ENCODE results near the gene XRCC1.

The XRCC1 gene

GRCh38 chr19:43541920-43542650 is 33.2 kb downstream of the XRCC1 start:
- no peak for TF ChIP-seq CTCF (IDR thresholded peaks at IDR 0.05; ENCODE audit: insufficient read depth, missing control alignments)
- DNase-seq (ENCODE audit: insufficient read length, low spot score): no peak
- FAIRE-seq: no peak

- no peak for FAIRE-seq
- TF ChIP-seq CTCF (IDR thresholded peaks at IDR 0.05; ENCODE audit: insufficient read depth, missing control alignments): no peak
- no peak for DNase-seq (ENCODE audit: insufficient read length, low spot score)
Measured at GRCh38 chr19:43540381-43540780, 34.9 kb downstream of the XRCC1 start.

GRCh38 chr19:43538922-43539321 is 36.4 kb downstream of the XRCC1 start:
- no peak for FAIRE-seq
- DNase-seq (ENCODE audit: insufficient read length, low spot score): no peak
- no peak for TF ChIP-seq CTCF (IDR thresholded peaks at IDR 0.05; ENCODE audit: insufficient read depth, missing control alignments)

- TF ChIP-seq CTCF (IDR thresholded peaks at IDR 0.05; ENCODE audit: insufficient read depth, missing control alignments): peak; percentile 75
- DNase-seq (ENCODE audit: insufficient read length, low spot score) (no peak), FAIRE-seq (no peak)
Measured at GRCh38 chr19:43534816-43535761, 40.2 kb downstream of the XRCC1 start.

- FAIRE-seq: no peak
- DNase-seq (ENCODE audit: insufficient read length, low spot score): no peak
Measured at GRCh38 chr19:43534305-43534815, 41.0 kb downstream of the XRCC1 start.

GRCh38 chr19:43533546-43534304 is 41.6 kb downstream of the XRCC1 start:
- DNase-seq (ENCODE audit: insufficient read length, low spot score) (peak; percentile 78), FAIRE-seq (peak; percentile 69)
- TF ChIP-seq CTCF (IDR thresholded peaks at IDR 0.05; ENCODE audit: insufficient read depth, missing control alignments): no peak

More at GRCh38 chr19:43534305-43534815, 41.0 kb downstream of the XRCC1 start:
- TF ChIP-seq CTCF (IDR thresholded peaks at IDR 0.05; ENCODE audit: insufficient read depth, missing control alignments): no peak

Data from D721Med (cell line).